ENCODE results near the gene SNX9.
"Not testable (repeated sequence)": the region's sequence is repeated elsewhere in the genome, so short reads cannot be mapped to it uniquely, and the experiment has no call there.

DNA sequence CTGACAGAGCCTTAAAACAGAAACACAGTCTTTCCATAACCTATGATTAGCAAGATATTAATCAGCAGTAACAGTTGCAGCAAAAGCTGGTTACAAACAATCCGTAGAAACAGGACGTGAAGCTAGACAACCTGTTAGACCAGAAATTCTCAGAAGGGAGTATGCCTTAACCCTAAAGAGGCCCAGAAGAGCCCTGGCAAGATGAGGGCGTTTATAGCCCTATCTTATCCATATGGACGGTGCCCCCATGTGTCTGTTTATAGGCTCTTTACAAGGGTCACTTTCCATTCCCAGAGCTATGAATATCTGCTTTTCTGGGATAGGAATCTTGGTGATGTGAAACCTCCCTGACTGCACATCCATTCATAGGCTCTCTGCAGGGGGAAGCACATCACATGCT is 77.7 kb downstream of the SNX9 start:
- TF ChIP-seq POLR2A (IDR thresholded peaks at IDR 0.05), result not testable (repeated sequence)
- TF ChIP-seq, protein P1, sequence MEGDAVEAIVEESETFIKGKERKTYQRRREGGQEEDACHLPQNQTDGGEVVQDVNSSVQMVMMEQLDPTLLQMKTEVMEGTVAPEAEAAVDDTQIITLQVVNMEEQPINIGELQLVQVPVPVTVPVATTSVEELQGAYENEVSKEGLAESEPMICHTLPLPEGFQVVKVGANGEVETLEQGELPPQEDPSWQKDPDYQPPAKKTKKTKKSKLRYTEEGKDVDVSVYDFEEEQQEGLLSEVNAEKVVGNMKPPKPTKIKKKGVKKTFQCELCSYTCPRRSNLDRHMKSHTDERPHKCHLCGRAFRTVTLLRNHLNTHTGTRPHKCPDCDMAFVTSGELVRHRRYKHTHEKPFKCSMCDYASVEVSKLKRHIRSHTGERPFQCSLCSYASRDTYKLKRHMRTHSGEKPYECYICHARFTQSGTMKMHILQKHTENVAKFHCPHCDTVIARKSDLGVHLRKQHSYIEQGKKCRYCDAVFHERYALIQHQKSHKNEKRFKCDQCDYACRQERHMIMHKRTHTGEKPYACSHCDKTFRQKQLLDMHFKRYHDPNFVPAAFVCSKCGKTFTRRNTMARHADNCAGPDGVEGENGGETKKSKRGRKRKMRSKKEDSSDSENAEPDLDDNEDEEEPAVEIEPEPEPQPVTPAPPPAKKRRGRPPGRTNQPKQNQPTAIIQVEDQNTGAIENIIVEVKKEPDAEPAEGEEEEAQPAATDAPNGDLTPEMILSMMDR (IDR thresholded peaks at IDR 0.05 in 4 of 5, conservative IDR thresholded peaks at IDR 0.05 in 1 of 5), result not testable (repeated sequence)
